H1 (cell line): ENCODE data around the gene GSC. TPM values are rescaled to one million over a fixed set of nuclear protein-coding genes. Genes with fewer than 3 reads are reported as not detected.

Source experiments
- CTCF ChIA-PET: fragments of 300-600 bp; sonication (Branson Sonifier 250); formaldehyde crosslinking; loops from one replicate; lab custom pipeline; 2021; ENCODE audit not compliant: partially characterized antibody; lab: Charles Lee
- POLR2A ChIA-PET: fragments of 300-600 bp; sonication (Branson Sonifier 250); formaldehyde crosslinking; loops from one replicate; lab custom pipeline; 2021; ENCODE audit warnings: inconsistent platforms; ENCODE audit not compliant: partially characterized antibody; lab: Charles Lee
- DNase-seq, 2 experiments: peaks; one replicate each; pipeline versions ENCODE4 v3.0.0 to v3.0.0-alpha.2; 2010 to 2022; ENCODE audit warnings: low spot score in 2 of 2, low read depth in 1 of 2, mixed read lengths in 1 of 2
- FAIRE-seq: peaks from 2 replicates; lab custom pipeline; 2011; peaks lifted over from hg19 to GRCh38; lab: Jason Lieb, UNC
- H2AFZ ChIP-seq: 2 replicates; pipeline ENCODE4 v1.8.1; 2012; ENCODE audit warnings: low read length, inconsistent platforms
- H2AK5ac ChIP-seq: 2 replicates; pipeline ENCODE4 v1.6.1; 2013; ENCODE audit warnings: low read depth, low read length
- H2BK120ac ChIP-seq: replicated peaks from 2 replicates; pipeline ENCODE3; 2013; ENCODE audit warnings: low read depth, low read length, inconsistent platforms
- H2BK12ac ChIP-seq: 2 replicates; pipeline ENCODE4 v1.6.1; 2013; ENCODE audit warnings: low read depth, low read length
- H2BK15ac ChIP-seq: 2 replicates; pipeline ENCODE4 v1.6.1; 2013; ENCODE audit warnings: low read length
- H2BK20ac ChIP-seq: 2 replicates; pipeline ENCODE4 v1.6.1; 2013; ENCODE audit warnings: low read length
- H2BK5ac ChIP-seq: 2 replicates; pipeline ENCODE4 v1.6.1; 2013; ENCODE audit warnings: low read depth, low read length
- H3K14ac ChIP-seq: 2 replicates; pipeline ENCODE4 v1.6.1; 2013; ENCODE audit warnings: inconsistent platforms; ENCODE audit not compliant: insufficient read length
- H3K18ac ChIP-seq: 2 replicates; pipeline ENCODE4 v1.6.1; 2013; ENCODE audit warnings: low read length; ENCODE audit errors: extremely low read depth
- H3K23ac ChIP-seq: 2 replicates; pipeline ENCODE4 v1.6.1; 2013; ENCODE audit warnings: inconsistent platforms; ENCODE audit not compliant: insufficient read length
- H3K23me2 ChIP-seq: 2 replicates; pipeline ENCODE4 v1.6.1; 2013; ENCODE audit warnings: low read depth, low read length
- H3K27ac ChIP-seq: 2 replicates; pipeline ENCODE4 v1.6.1; 2011; ENCODE audit warnings: low read depth, low read length, inconsistent platforms
- H3K27me3 ChIP-seq, 4 experiments: replicated peaks in 1 of 4; 1 replicate in 1 of 4; 2 replicates in 3 of 4; pipeline versions ENCODE4 v1.6.1 to v1.8.1; 2011 to 2013; ENCODE audit warnings: low read length in 3 of 4, mild to moderate bottlenecking in 3 of 4, inconsistent platforms in 2 of 4, mixed read lengths in 2 of 4, moderate library complexity in 1 of 4; ENCODE audit not compliant: control insufficient read depth in 3 of 4, insufficient read depth in 3 of 4; ENCODE audit errors: extremely low read depth in 1 of 4
- H3K36me3 ChIP-seq, 4 experiments: 2 replicates each; pipeline versions ENCODE4 v1.6.1 to v1.8.1; 2011 to 2013; ENCODE audit warnings: mild to moderate bottlenecking in 4 of 4, low read length in 3 of 4, moderate library complexity in 2 of 4, control low read depth in 1 of 4, inconsistent platforms in 1 of 4; ENCODE audit not compliant: insufficient read depth in 4 of 4, control insufficient read depth in 2 of 4
- H3K4ac ChIP-seq: replicated peaks from 2 replicates; pipeline ENCODE3; 2013; ENCODE audit warnings: low read length, low read depth, mixed read lengths, inconsistent platforms; ENCODE audit not compliant: insufficient read length
- H3K4me1 ChIP-seq, 4 experiments: replicated peaks in 1 of 4; 1 replicate in 1 of 4; 2 replicates in 3 of 4; pipeline versions ENCODE4 v1.6.1 to v1.8.1; 2011 to 2013; ENCODE audit warnings: low read length in 3 of 4, inconsistent platforms in 2 of 4, mixed read lengths in 1 of 4; ENCODE audit not compliant: insufficient read depth in 4 of 4, control insufficient read depth in 3 of 4
- H3K4me2 ChIP-seq, 2 experiments: 2 replicates each; pipeline versions ENCODE4 v1.6.1 to v1.8.1; 2011 to 2013; ENCODE audit warnings: low read depth in 2 of 2, low read length in 2 of 2, control low read depth in 1 of 2, inconsistent platforms in 1 of 2, mild to moderate bottlenecking in 1 of 2; ENCODE audit not compliant: insufficient read depth in 1 of 2
- H3K4me3 ChIP-seq, 4 experiments: fragments of 200-600, 300-600 bp in 1 of 4; sonication (generic), shearing (Covaris generic), sonication (Bioruptor Twin) in 1 of 4; 2 replicates each; pipeline versions ENCODE4 v1.5.1 to v1.8.1; 2011 to 2016; ENCODE audit warnings: low read length in 4 of 4, low read depth in 3 of 4, control low read depth in 2 of 4, inconsistent platforms in 2 of 4, mild to moderate bottlenecking in 2 of 4, mixed read lengths in 1 of 4, moderate library complexity in 1 of 4; ENCODE audit not compliant: insufficient read depth in 2 of 4; ENCODE audit errors: extremely low read depth in 1 of 4
- H3K56ac ChIP-seq: replicated peaks from 2 replicates; pipeline ENCODE3; 2013; ENCODE audit warnings: low read depth, mild to moderate bottlenecking, mixed read lengths, low read length, inconsistent platforms; ENCODE audit not compliant: insufficient read length
- H3K79me1 ChIP-seq: 2 replicates; pipeline ENCODE4 v1.6.1; 2013; ENCODE audit warnings: low read depth, low read length, control low read depth
- H3K79me2 ChIP-seq, 2 experiments: 2 replicates each; pipeline versions ENCODE4 v1.6.1 to v1.8.1; 2012 to 2013; ENCODE audit warnings: low read length in 2 of 2, mild to moderate bottlenecking in 2 of 2, inconsistent platforms in 1 of 2; ENCODE audit not compliant: insufficient read depth in 2 of 2, control insufficient read depth in 1 of 2
- H3K9ac ChIP-seq, 4 experiments: replicated peaks in 1 of 4; 1 replicate in 1 of 4; 2 replicates in 3 of 4; pipeline versions ENCODE4 v1.6.1 to v1.8.1; 2011 to 2013; ENCODE audit warnings: low read depth in 3 of 4, low read length in 3 of 4, control low read depth in 2 of 4, mild to moderate bottlenecking in 2 of 4, moderate library complexity in 2 of 4, inconsistent platforms in 1 of 4; ENCODE audit errors: extremely low read depth in 1 of 4
- H3K9me3 ChIP-seq, 2 experiments: 2 replicates each; pipeline versions ENCODE4 v1.6.1 to v1.8.1; 2012 to 2013; ENCODE audit warnings: mild to moderate bottlenecking in 2 of 2, moderate library complexity in 2 of 2, control low read depth in 1 of 2, inconsistent platforms in 1 of 2, low read depth in 1 of 2, low read length in 1 of 2, mixed read lengths in 1 of 2; ENCODE audit not compliant: insufficient read depth in 2 of 2
- H4K20me1 ChIP-seq, 2 experiments: replicated peaks in 1 of 2; 2 replicates each; pipeline versions ENCODE3 to v1.8.1; 2011 to 2013; ENCODE audit warnings: inconsistent platforms in 2 of 2, low read length in 2 of 2, mild to moderate bottlenecking in 1 of 2; ENCODE audit not compliant: insufficient read depth in 2 of 2, control insufficient read depth in 1 of 2
- H4K5ac ChIP-seq: 2 replicates; pipeline ENCODE4 v1.6.1; 2013; ENCODE audit warnings: low read length, low read depth, mixed read lengths, inconsistent platforms; ENCODE audit not compliant: insufficient read length
- H4K8ac ChIP-seq: 2 replicates; pipeline ENCODE4 v1.8.0; 2013; ENCODE audit warnings: mild to moderate bottlenecking, moderate library complexity, low read length, inconsistent platforms; ENCODE audit not compliant: insufficient read depth; ENCODE audit errors: extremely low read depth
- H4K91ac ChIP-seq: replicated peaks from 2 replicates; pipeline ENCODE3; 2013; ENCODE audit warnings: low read length, mixed read lengths, inconsistent platforms; ENCODE audit not compliant: insufficient read length
- HDAC2 ChIP-seq, 2 experiments: fragments of 300-600 bp in 1 of 2; sonication (generic) in 1 of 2; IDR thresholded peaks; 2 replicates each; pipeline ENCODE4 v1.6.1; 2011 to 2012; ENCODE audit warnings: low read depth in 2 of 2, low read length in 2 of 2, mild to moderate bottlenecking in 2 of 2, moderate library complexity in 2 of 2, borderline replicate concordance in 1 of 2, inconsistent platforms in 1 of 2
- KDM4A ChIP-seq: IDR thresholded peaks from one replicate; pipeline ENCODE4 v1.7.1; 2012; ENCODE audit warnings: low read depth, mild to moderate bottlenecking, moderate library complexity, low read length, inconsistent platforms; ENCODE audit not compliant: severe bottlenecking
- POLR2A ChIP-seq, 2 experiments: IDR thresholded peaks; 1 replicate in 1 of 2; 2 replicates in 1 of 2; pipeline ENCODE4 v1.6.1; 2011; ENCODE audit warnings: low read depth in 2 of 2, low read length in 2 of 2, mild to moderate bottlenecking in 2 of 2; ENCODE audit errors: control extremely low read depth in 1 of 2
- SP2 ChIP-seq: IDR thresholded peaks from 2 replicates; pipeline ENCODE4 v1.6.1; 2012; ENCODE audit warnings: mild to moderate bottlenecking, low read length, inconsistent platforms
- TBP ChIP-seq: IDR thresholded peaks from 2 replicates; pipeline ENCODE4 v1.6.1; 2011; ENCODE audit warnings: low read depth, low read length, improper control_type of control experiment
- WGBS, 2 experiments: shearing (Covaris generic) in 1 of 2; methylation state at CpG; one replicate each; pipeline versions ENCODE4 v1.1.6 to v1.1.7; 2013 to 2015; ENCODE audit warnings: low lambda C conversion rate in 2 of 2, mixed read lengths in 2 of 2, inconsistent platforms in 1 of 2, low coverage in 1 of 2, missing lambda C conversion rate in 1 of 2; ENCODE audit not compliant: insufficient replicate concordance in 2 of 2, insufficient coverage in 1 of 2, insufficient read length in 1 of 2; ENCODE audit errors: extremely low coverage in 1 of 2, missing lambda C conversion rate in 1 of 2; 5-methylcytosine and 5-hydroxymethylcytosine counted together
- polyA plus RNA-seq, 7 experiments: library from polyadenylated mRNA; depleted of rRNA in 3 of 7; stranded (reverse) in 5 of 7; unstranded in 2 of 7; fragments of >200 nt in 5 of 7; fragments of 200-250 nt in 2 of 7; gene quantifications; 1 replicate in 5 of 7; 2 replicates in 1 of 7; 4 replicates in 1 of 7; pipeline versions ENCODE4 v1.2.1 to v1.2.3, GENCODE V29; 2011 to 2013; ENCODE audit warnings: missing spikeins in 2 of 7, mixed read lengths in 2 of 7
- total RNA-seq: library from RNA; stranded (reverse); fragmentation: NEBNext Ultra II Directional; extraction: Animal tissue kit (Norgen Biotek cat#: 25700); gene quantifications from 2 replicates; pipeline ENCODE4 v1.2.1, GENCODE V29; 2021

GSC gene
- total and polyA plus RNA-seq, 2 of the 8 experiments (the other 6 are each of a cell fraction or from before 2014, with no cell fraction given), result 0.17 to 0.54 TPM

DNA sequence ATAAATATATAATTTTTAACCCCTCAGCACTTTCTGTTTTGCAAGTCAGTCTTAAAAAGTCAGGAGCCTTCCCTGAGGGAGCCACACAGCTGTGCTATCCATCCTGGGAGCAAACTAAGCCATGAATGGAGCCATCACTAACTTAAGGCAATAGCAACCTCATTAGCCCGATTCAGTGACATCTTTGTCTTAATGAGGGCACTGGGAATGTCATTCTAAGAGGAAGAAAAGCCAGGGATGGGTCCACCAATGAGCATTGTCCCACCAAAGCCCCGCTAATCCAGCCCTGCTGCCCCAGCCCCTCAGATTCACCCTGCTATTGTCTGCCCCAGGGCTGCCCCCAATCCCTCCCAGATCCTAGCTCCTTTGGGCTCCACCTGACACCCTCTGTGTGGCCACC is 19.5 kb downstream of the GSC start:
- no peak overlapping the region for H4K5ac ChIP-seq
- TF ChIP-seq KDM4A (no peak), POLR2A (IDR thresholded peaks at IDR 0.05; ENCODE audit: control extremely low read depth in 1 of 2, low read depth in 2 of 2, low read length in 2 of 2) (no peak), SP2 (no peak), HDAC2 (IDR thresholded peaks at IDR 0.05; ENCODE audit: borderline replicate concordance in 1 of 2, low read depth in 2 of 2, low read length in 2 of 2) (no peak), TBP (no peak)
- H3K36me3 ChIP-seq, result no peaks in the 10 kb centered on the region
- H2BK12ac ChIP-seq, result no peak overlapping the region
- no peak overlapping the region for H2BK20ac ChIP-seq
- H4K91ac ChIP-seq, result no peak overlapping the region
- no peak overlapping the region for H3K4ac ChIP-seq
- no peak overlapping the region for H3K9ac ChIP-seq
- no peak overlapping the region for H3K14ac ChIP-seq
- no peak overlapping the region for H2BK5ac ChIP-seq
- DNase-seq (no peak), FAIRE-seq (no peak)
- 0 out of 2 replicates have a peak overlapping the region, but pooled peaks have one; percentile 66 for H2AFZ ChIP-seq
- H3K79me2 ChIP-seq, result no peaks in the 10 kb centered on the region
- no peak overlapping the region for H2BK120ac ChIP-seq
- no peak overlapping the region for H3K4me2 ChIP-seq
- no peak overlapping the region for H3K23ac ChIP-seq
- no peak overlapping the region for H3K56ac ChIP-seq
- H2AK5ac ChIP-seq, result no peak overlapping the region
- H3K9me3 ChIP-seq, result no peaks in the 10 kb centered on the region
- no peaks in the 10 kb centered on the region for H4K20me1 ChIP-seq
- H3K27me3 ChIP-seq, result no peaks in the 10 kb centered on the region
- no peak overlapping the region for H2BK15ac ChIP-seq
- no peaks in the 10 kb centered on the region for H3K4me1 ChIP-seq
- ChIA-PET CTCF (interaction anchor here (0.7 to 4.5 kb wide), 16 partner anchors 12 to 611 kb away, joined by 3 to 40 read pairs (median 8); no protein-coding TSS in a partner anchor), POLR2A (interaction anchor here (1.4 kb wide), 1 partner anchor 24 kb away, joined by 5 read pairs; no protein-coding TSS in a partner anchor)
- no peak overlapping the region for H3K27ac ChIP-seq
- H3K18ac ChIP-seq, result no peak overlapping the region
- 85% methylated on average over 2 of the region's 2 CpGs; no CpG with 5 or more reads in 1 of the 2 experiments for WGBS, 2 experiments
- no peaks in the 10 kb centered on the region for H3K79me1 ChIP-seq
- H3K4me3 ChIP-seq, result no peak overlapping the region
- no peaks in the 10 kb centered on the region for H3K23me2 ChIP-seq
- H4K8ac ChIP-seq, result no peak overlapping the region
